Pulmonary artery endothelial cell (primary cell): ENCODE results near the gene TPI1. TPM values are rescaled to one million over a fixed set of nuclear protein-coding genes. Genes with fewer than 3 reads are reported as not detected.

ENCODE experiments used
- DNase-seq: peaks from one replicate; pipeline ENCODE4 v3.0.0-alpha.2; 2011; ENCODE audit warnings: low read depth, low spot score
- total RNA-seq: library from RNA; depleted of rRNA; stranded (reverse); fragments of >200 nt; gene quantifications from 2 replicates; pipeline ENCODE4 v1.2.3, GENCODE V29; 2014

TPI1 gene
- total RNA-seq, 1 donor from 2014 or later, result 1,374 TPM

- DNase-seq, result no peak
Observed at GRCh38 chr12:6828781-6829535, 38.4 kb upstream of the TPI1 start.

GRCh38 chr12:6829536-6830220, 37.7 kb upstream of the TPI1 start:
- DNase-seq, result no peak

DNA sequence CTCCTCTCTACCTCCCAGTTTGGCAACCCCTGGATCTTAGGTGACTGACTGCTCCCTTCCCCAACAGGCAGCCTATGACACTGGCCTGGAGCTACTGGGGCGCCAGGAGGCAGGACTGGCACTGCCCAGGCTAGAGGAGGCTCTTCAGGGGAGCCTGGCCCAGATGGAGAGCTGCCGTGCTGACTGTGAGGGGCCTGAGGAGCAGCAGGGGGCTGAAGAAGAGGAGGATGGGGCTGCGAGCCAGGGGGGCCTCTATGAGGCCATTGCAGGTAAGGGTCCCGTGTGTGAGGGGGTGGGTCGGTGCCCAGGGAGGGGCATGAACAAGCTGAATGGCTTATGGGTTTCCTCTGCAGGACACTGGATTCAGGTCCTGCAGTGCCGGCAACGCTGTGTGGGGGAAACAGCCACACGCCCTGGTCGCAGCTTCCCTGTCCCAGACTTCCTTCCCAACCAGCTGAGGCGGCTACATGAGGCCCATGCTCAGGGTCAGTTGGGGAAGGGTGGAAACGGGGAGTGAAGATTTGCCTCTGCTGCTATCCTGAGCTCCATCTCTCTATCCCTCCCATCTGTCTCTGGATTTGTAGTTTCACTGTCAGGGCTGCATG, 36.9 kb upstream of the TPI1 start:
- no peak for DNase-seq

GRCh38 chr12:6830999-6831398, 36.3 kb upstream of the TPI1 start:
- no peak for DNase-seq

DNA sequence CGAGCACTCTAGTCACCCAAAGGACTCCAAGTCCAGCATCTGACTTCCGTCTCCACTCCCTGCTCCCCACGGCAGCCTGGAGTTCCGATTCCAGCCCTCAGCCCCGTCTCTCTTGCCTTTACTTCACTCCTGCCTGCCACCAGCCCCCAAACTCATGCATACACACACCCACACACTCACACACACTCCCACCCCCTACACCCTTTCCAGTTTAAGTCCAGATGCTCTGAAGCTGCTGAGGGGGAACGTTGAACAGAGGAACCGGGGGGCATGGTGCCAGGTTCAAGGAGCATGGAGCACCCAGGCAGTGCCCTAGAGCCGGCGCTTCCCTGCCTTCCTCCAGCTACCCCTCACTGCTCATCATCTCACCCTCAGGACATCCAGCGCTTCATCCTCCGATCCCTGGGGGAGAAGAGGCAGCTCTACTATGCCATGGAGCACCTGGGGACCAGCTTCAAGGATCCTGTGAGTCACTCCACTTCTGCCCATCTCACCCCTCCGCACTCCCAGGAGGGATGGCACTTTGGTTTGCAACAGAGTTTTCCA, 35.8 kb upstream of the TPI1 start:
- DNase-seq, result no peak

- DNase-seq, result no peak
Observed at GRCh38 chr12:6832125-6832524, 35.2 kb upstream of the TPI1 start.

DNA sequence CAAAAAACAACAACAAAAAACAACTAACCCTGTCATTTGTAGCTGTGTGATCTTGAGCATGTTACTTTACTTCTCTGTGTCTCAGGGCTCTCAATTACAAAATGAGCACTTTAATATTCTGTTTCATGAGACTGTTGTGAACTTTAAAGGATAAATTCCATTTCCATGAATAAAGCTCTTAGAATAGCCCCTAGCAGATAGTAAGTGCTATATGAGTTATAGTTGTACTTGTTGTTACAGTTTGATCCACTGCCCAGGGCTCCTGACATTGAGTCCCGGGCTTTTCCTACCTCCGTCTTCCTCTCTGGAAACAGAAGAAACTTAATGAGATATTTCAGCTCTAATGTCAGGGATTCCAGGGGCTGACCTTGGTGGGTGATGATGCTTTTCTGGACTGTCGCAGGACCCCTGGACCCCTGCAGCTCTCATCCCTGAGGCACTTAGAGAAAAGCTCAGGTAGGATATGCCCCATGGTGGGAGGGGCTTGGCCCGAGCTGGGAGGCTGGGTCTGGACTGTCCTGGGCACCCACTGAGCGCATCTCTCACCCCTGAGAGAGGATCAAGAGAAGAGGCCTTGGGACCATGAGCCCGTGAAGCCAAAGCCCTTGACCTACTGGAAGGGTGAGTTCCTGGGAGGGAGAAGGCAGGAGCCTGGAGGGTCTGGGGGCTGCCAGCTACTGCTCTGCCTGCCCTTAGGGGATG, 34.0 kb upstream of the TPI1 start:
- DNase-seq, result no peak

GRCh38 chr12:6834254-6834653, 33.1 kb upstream of the TPI1 start:
- no peak for DNase-seq

GRCh38 chr12:6834873-6835272, 32.5 kb upstream of the TPI1 start:
- DNase-seq, result no peak

- DNase-seq, result no peak
Observed at GRCh38 chr12:6836851-6837250, 30.5 kb upstream of the TPI1 start.

- no peak for DNase-seq
Observed at GRCh38 chr12:6837370-6838060, 29.8 kb upstream of the TPI1 start.

DNA sequence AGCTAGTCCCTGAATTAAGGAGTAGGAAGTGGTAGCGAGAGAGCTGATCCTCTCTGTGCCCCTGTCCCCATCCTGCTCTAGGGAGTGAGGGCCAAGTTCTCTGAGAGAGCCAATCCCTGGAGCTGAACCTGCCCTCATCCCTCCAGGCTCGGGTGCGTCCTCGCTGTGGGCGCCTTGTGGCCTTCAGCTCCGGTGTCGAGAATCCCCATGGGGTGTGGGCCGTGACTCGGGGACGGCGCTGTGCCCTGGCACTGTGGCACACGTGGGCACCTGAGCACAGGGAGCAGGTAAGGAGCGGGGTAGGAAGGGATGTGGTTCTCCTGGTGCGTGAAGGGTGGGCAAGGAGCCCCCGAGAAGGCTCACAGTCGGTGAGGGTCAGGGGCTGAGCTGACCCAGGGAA, 28.5 kb upstream of the TPI1 start:
- DNase-seq, result no peak

DNA sequence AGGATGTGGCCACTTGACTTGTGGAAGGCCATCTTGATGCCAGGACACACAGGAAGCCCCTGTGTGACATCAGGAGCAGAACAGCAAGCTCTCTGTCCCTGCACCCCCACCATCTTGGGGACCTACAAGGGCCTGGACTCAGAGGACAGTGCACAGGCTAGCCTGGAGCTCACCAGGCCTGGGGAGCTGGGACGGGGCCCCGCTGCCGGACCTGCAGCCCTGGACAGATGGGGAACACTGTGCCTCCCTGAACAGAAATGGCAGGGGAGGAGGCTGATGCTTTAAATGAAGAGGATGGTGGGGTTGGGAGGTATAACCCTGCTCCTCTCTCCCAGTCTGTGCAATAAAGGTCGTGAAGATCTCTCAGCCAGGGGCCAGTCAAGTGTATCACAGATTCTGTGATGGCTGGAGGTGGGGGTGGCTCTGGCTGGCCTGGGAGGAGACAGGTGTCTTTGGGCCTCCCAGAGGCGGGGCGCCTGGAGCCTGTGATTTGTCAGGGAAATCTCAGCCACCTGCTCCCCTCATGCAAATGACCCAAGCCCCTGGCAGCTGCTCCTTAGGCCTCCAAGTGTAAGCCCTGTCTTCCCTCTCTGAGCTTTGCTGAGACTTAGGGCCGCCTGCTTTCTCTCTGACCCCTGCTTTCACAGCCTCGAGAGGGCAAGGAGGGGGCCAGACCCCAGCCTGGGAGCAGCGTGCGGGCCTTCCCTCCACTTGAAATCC, 27.7 kb upstream of the TPI1 start:
- no peak for DNase-seq

DNA sequence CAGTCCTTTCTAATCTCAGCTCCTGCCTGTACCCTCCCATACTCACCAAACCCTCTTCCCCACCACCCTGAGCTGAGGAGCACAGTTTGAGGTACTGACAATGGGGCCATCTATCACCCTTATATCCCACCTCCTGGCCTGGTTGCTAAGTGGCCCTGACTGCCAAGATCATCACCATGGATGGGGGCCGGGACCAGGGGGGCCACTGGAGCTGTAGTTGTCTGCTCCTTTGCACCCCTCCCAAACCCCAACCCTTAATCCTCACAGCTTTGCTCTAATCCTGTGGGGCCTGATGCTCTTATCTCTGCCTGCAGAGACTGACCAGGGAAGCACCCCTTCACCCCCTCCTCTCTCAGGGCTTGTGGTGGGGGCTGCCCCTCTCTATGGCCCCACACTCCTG, 27.0 kb upstream of the TPI1 start:
- no peak for DNase-seq

GRCh38 chr12:6840761-6841515, 26.4 kb upstream of the TPI1 start, which contains the start of gene GNB3:
Gene GNB3 (plus strand): TSS chr12:6840925. CDS start chr12:6841288, 363 bp downstream.
- no peak for DNase-seq

GRCh38 chr12:6842075-6842474, 25.3 kb upstream of the TPI1 start:
- no peak for DNase-seq

GRCh38 chr12:6843118-6843902, 24.0 kb upstream of the TPI1 start:
- no peak for DNase-seq

DNA sequence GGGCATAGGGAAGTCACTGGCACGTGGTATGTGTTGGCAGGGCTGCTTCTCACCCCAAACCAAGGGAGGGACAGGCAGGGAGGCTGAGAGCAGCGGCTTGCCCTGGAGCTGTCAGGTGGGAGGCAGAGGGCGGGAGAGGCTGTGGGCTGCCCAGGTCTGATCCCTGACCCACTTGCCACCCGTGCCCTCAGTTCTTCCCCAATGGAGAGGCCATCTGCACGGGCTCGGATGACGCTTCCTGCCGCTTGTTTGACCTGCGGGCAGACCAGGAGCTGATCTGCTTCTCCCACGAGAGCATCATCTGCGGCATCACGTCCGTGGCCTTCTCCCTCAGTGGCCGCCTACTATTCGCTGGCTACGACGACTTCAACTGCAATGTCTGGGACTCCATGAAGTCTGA, 21.9 kb upstream of the TPI1 start:
- DNase-seq, result no peak

- DNase-seq, result no peak
Observed at GRCh38 chr12:6846316-6846869, 20.9 kb upstream of the TPI1 start.
